DND-41 (cell line): ENCODE measurements around the gene ACCSL.

Source experiments
- ATAC-seq: fragments of 200-7000 bp; cut with Tn5 transposase; 3 replicates; pipeline ENCODE4 v1.9.1; 2021; ENCODE audit warnings: low read depth; ENCODE audit not compliant: insufficient read depth
- DNase-seq: peaks from one replicate; pipeline ENCODE4 v3.0.0-alpha.2; 2020
- H2AFZ ChIP-seq: 2 replicates; pipeline ENCODE4 v1.6.0; 2012; ENCODE audit warnings: low read depth, low read length
- H3K27ac ChIP-seq: 2 replicates; pipeline ENCODE4 v1.5.1; 2012; ENCODE audit warnings: low read length, inconsistent platforms
- H3K27me3 ChIP-seq: fragments of 200-600 bp; sonication (generic); 2 replicates; pipeline ENCODE4 v1.6.0; 2012; ENCODE audit warnings: low read length, mild to moderate bottlenecking, inconsistent platforms; ENCODE audit not compliant: insufficient read depth, poor library complexity
- H3K36me3 ChIP-seq: 2 replicates; pipeline ENCODE4 v1.5.1; 2012; ENCODE audit warnings: low read length, inconsistent platforms; ENCODE audit not compliant: insufficient read depth
- H3K4me1 ChIP-seq: 2 replicates; pipeline ENCODE4 v1.5.1; 2012; ENCODE audit warnings: mild to moderate bottlenecking, low read length; ENCODE audit not compliant: insufficient read depth
- H3K4me2 ChIP-seq: 2 replicates; pipeline ENCODE4 v1.6.0; 2012; ENCODE audit warnings: mild to moderate bottlenecking, moderate library complexity, low read length, inconsistent platforms; ENCODE audit not compliant: insufficient read depth
- H3K4me3 ChIP-seq, 2 experiments: fragments of 200-600 bp in 1 of 2; shearing (Covaris generic) in 1 of 2; 2 replicates each; pipeline ENCODE4 v1.5.1; 2012 to 2016; ENCODE audit warnings: inconsistent platforms in 2 of 2, low read length in 2 of 2, mild to moderate bottlenecking in 2 of 2, low read depth in 1 of 2, moderate library complexity in 1 of 2
- H3K79me2 ChIP-seq: 2 replicates; pipeline ENCODE4 v1.6.0; 2012; ENCODE audit warnings: low read length, inconsistent platforms; ENCODE audit not compliant: insufficient read depth
- H3K9ac ChIP-seq: 2 replicates; pipeline ENCODE4 v1.6.0; 2012; ENCODE audit warnings: low read depth, mild to moderate bottlenecking, inconsistent platforms, low read length, moderate library complexity
- H3K9me3 ChIP-seq: 2 replicates; pipeline ENCODE4 v1.5.1; 2012; ENCODE audit warnings: low read length, moderate library complexity, mild to moderate bottlenecking, inconsistent platforms; ENCODE audit not compliant: insufficient read depth, severe bottlenecking
- H4K20me1 ChIP-seq: 2 replicates; pipeline ENCODE4 v1.6.0; 2012; ENCODE audit warnings: low read length; ENCODE audit not compliant: insufficient read depth
- CTCF ChIP-seq: IDR thresholded peaks from 2 replicates; pipeline ENCODE4 v1.5.1; 2012; ENCODE audit warnings: borderline replicate concordance, low read length, moderate library complexity, mild to moderate bottlenecking; ENCODE audit not compliant: poor library complexity, severe bottlenecking; ENCODE audit errors: extremely low read depth
- EZH2 ChIP-seq: IDR thresholded peaks from 3 replicates; pipeline ENCODE4 v1.6.1; 2012; ENCODE audit warnings: borderline replicate concordance, low read depth, mild to moderate bottlenecking, moderate library complexity, low read length, inconsistent platforms; ENCODE audit not compliant: severe bottlenecking

Gene ACCSL

GRCh38 chr11:44088871-44089270 is 41.1 kb downstream of the ACCSL start:
- no peak overlapping the region for H3K4me3 ChIP-seq
- TF ChIP-seq EZH2: no peak
- TF ChIP-seq CTCF: no peak

GRCh38 chr11:44090539-44090938 is 42.8 kb downstream of the ACCSL start:
- no peak for ATAC-seq
- no peak for TF ChIP-seq CTCF
- no peak for TF ChIP-seq EZH2

More at GRCh38 chr11:44088871-44089270, 41.1 kb downstream of the ACCSL start:
- H3K9ac ChIP-seq: no peak overlapping the region
- H3K4me2 ChIP-seq: no peak overlapping the region
- H4K20me1 ChIP-seq: no peaks in the 10 kb centered on the region
- no peak overlapping the region for H2AFZ ChIP-seq
- no peaks in the 10 kb centered on the region for H3K79me2 ChIP-seq
- DNase-seq (no peak), ATAC-seq (no peak)
- H3K27me3 ChIP-seq: peaks cover 15% of the 10 kb centered on the region
- no peak overlapping the region for H3K27ac ChIP-seq
- no peaks in the 10 kb centered on the region for H3K9me3 ChIP-seq
- H3K36me3 ChIP-seq: no peaks in the 10 kb centered on the region
- no peaks in the 10 kb centered on the region for H3K4me1 ChIP-seq

GRCh38 chr11:44094260-44094868 is 46.6 kb downstream of the ACCSL start:
- peaks cover 25% of the 10 kb centered on the region for H3K4me1 ChIP-seq
- H2AFZ ChIP-seq: no peak overlapping the region
- H3K4me3 ChIP-seq: no peak overlapping the region
- ATAC-seq (peak; percentile 71), DNase-seq (peak; percentile 80)
- peaks cover 24% of the 10 kb centered on the region for H3K79me2 ChIP-seq
- peaks cover 15% of the 10 kb centered on the region for H3K27me3 ChIP-seq
- no peaks in the 10 kb centered on the region for H3K9me3 ChIP-seq
- H3K36me3 ChIP-seq: no peaks in the 10 kb centered on the region; the same call in 1 of the 2 replicates
- H3K27ac ChIP-seq: no peak overlapping the region
- H3K4me2 ChIP-seq: no peak overlapping the region; the same call in 1 of the 2 replicates
- H4K20me1 ChIP-seq: 0 out of 2 replicates have a peak, but pooled peaks cover 3% of the 10 kb centered on the region
- H3K9ac ChIP-seq: no peak overlapping the region
- peak; percentile 85 for TF ChIP-seq CTCF
- no peak for TF ChIP-seq EZH2

More at GRCh38 chr11:44090539-44090938, 42.8 kb downstream of the ACCSL start:
- Histone ChIP-seq H3K4me2 (no peak overlapping the region), H3K79me2 (peaks cover under 1% of the 10 kb centered on the region; the same call in 1 of the 2 replicates), H3K4me1 (peaks cover 11% of the 10 kb centered on the region), H3K9ac (no peak overlapping the region), H4K20me1 (no peaks in the 10 kb centered on the region), H3K9me3 (no peaks in the 10 kb centered on the region), H3K36me3 (no peaks in the 10 kb centered on the region; the same call in 1 of the 2 replicates), H3K4me3 (no peak overlapping the region), H3K27ac (no peak overlapping the region), H3K27me3 (peaks cover 15% of the 10 kb centered on the region), H2AFZ (no peak overlapping the region)
- no peak for DNase-seq
